ENCODE results near the gene RALGAPA2. TPM values are rescaled to one million over a fixed set of nuclear protein-coding genes. Genes with fewer than 3 reads are reported as not detected.

RALGAPA2 gene
- total and polyA plus RNA-seq, 2 donors (not counting 1 experiment from before 2014, with no cell fraction given): 1.2 to 7.6 TPM

DNA sequence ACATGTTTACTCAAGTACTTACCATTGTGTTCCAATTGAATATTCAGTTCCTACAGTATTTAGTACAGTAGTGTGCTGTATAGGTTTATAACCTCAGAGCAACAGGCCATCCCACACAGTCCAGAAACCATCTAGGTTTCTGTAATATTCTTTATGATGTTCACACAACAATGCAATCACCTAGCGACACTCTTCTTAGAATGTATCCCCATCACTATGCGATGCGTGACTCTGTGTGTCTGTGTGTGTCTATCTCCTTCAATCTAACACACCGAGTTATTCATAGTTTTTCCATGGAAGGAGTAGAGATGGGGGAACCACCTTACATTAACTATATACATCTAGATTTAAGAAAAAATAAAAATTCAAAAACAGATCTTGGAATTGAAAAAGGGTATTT, 182.8 kb downstream of the RALGAPA2 start:
- no peak for DNase-seq (ENCODE audit: low read depth in 2 of 2)
- no peak overlapping the region for H3K9ac ChIP-seq (ENCODE audit: insufficient read depth, low read length)
- H3K4me1 ChIP-seq (ENCODE audit: control insufficient read depth, extremely low read depth, insufficient read depth, low read length): no peaks in the 10 kb centered on the region
- no peaks in the 10 kb centered on the region for H3K36me3 ChIP-seq (ENCODE audit: control insufficient read depth, insufficient read depth, low read length)
- no peaks in the 10 kb centered on the region for H3K9me3 ChIP-seq (ENCODE audit: control insufficient read depth, insufficient read depth, low read depth, low read length)
- H3K27me3 ChIP-seq (ENCODE audit: control insufficient read depth, insufficient read depth, low read length): no peaks in the 10 kb centered on the region
- no peak overlapping the region for H3K4me3 ChIP-seq (replicated peaks in 1 of 4; ENCODE audit: control extremely low read depth in 1 of 4, insufficient read depth in 1 of 4, low read depth in 3 of 4, low read length in 4 of 4)
- H3K4me2 ChIP-seq (ENCODE audit: extremely low read depth, insufficient read depth, low read length): no peak overlapping the region
- no peak for TF ChIP-seq EZH2 (IDR thresholded peaks at IDR 0.05; ENCODE audit: low read length, missing control alignments)
- TF ChIP-seq, protein P1, sequence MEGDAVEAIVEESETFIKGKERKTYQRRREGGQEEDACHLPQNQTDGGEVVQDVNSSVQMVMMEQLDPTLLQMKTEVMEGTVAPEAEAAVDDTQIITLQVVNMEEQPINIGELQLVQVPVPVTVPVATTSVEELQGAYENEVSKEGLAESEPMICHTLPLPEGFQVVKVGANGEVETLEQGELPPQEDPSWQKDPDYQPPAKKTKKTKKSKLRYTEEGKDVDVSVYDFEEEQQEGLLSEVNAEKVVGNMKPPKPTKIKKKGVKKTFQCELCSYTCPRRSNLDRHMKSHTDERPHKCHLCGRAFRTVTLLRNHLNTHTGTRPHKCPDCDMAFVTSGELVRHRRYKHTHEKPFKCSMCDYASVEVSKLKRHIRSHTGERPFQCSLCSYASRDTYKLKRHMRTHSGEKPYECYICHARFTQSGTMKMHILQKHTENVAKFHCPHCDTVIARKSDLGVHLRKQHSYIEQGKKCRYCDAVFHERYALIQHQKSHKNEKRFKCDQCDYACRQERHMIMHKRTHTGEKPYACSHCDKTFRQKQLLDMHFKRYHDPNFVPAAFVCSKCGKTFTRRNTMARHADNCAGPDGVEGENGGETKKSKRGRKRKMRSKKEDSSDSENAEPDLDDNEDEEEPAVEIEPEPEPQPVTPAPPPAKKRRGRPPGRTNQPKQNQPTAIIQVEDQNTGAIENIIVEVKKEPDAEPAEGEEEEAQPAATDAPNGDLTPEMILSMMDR (conservative IDR thresholded peaks at IDR 0.05 in 1 of 2, IDR thresholded peaks at IDR 0.05 in 1 of 2; ENCODE audit: low read depth in 1 of 2, low read length in 2 of 2): no peak
- no peak overlapping the region for H3K27ac ChIP-seq (ENCODE audit: insufficient read depth, low read length)
- no peaks in the 10 kb centered on the region for H3K79me2 ChIP-seq (ENCODE audit: control insufficient read depth, insufficient read depth, low read length)
- no peaks in the 10 kb centered on the region for H4K20me1 ChIP-seq (ENCODE audit: control insufficient read depth, extremely low read depth, insufficient read depth, low read length)
- no peak overlapping the region for H2AFZ ChIP-seq (ENCODE audit: low read length)

DNA sequence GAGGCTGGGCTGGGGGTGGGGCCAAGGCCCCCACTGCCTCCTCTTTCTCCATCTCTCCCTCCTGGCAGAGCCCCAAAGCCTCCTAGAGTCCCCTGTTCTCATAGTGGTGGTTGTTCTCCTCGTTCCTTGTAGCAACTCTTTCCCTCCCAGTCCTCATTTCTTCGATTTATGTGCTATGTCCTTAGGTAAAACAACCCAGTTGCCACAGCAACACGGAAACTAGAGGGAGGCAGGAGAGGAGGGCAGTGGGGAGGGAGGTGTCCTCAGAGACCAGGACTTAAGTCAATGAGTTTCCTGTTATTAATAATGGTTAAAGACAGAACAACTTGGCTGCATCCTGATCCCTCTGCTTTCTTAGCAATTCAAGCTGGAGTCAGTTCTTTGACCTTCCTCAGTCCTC, 183.6 kb downstream of the RALGAPA2 start:
- no peak for TF ChIP-seq EZH2 (IDR thresholded peaks at IDR 0.05; ENCODE audit: low read length, missing control alignments)
- TF ChIP-seq, protein P1 (conservative IDR thresholded peaks at IDR 0.05 in 1 of 2, IDR thresholded peaks at IDR 0.05 in 1 of 2; ENCODE audit: low read depth in 1 of 2, low read length in 2 of 2): no peak
- H3K4me1 ChIP-seq (ENCODE audit: control insufficient read depth, extremely low read depth, insufficient read depth, low read length): no peaks in the 10 kb centered on the region
- no peak overlapping the region for H2AFZ ChIP-seq (ENCODE audit: low read length)
- H3K27ac ChIP-seq (ENCODE audit: insufficient read depth, low read length): no peak overlapping the region
- no peaks in the 10 kb centered on the region for H3K36me3 ChIP-seq (ENCODE audit: control insufficient read depth, insufficient read depth, low read length)
- no peaks in the 10 kb centered on the region for H4K20me1 ChIP-seq (ENCODE audit: control insufficient read depth, extremely low read depth, insufficient read depth, low read length)
- H3K9ac ChIP-seq (ENCODE audit: insufficient read depth, low read length): no peak overlapping the region
- no peak overlapping the region for H3K4me2 ChIP-seq (ENCODE audit: extremely low read depth, insufficient read depth, low read length)
- no peaks in the 10 kb centered on the region for H3K27me3 ChIP-seq (ENCODE audit: control insufficient read depth, insufficient read depth, low read length)
- no peaks in the 10 kb centered on the region for H3K79me2 ChIP-seq (ENCODE audit: control insufficient read depth, insufficient read depth, low read length)
- no peaks in the 10 kb centered on the region for H3K9me3 ChIP-seq (ENCODE audit: control insufficient read depth, insufficient read depth, low read depth, low read length)
- no peak for DNase-seq (ENCODE audit: low read depth in 2 of 2)
- H3K4me3 ChIP-seq (replicated peaks in 1 of 4; ENCODE audit: control extremely low read depth in 1 of 4, insufficient read depth in 1 of 4, low read depth in 3 of 4, low read length in 4 of 4): no peak overlapping the region

DNA sequence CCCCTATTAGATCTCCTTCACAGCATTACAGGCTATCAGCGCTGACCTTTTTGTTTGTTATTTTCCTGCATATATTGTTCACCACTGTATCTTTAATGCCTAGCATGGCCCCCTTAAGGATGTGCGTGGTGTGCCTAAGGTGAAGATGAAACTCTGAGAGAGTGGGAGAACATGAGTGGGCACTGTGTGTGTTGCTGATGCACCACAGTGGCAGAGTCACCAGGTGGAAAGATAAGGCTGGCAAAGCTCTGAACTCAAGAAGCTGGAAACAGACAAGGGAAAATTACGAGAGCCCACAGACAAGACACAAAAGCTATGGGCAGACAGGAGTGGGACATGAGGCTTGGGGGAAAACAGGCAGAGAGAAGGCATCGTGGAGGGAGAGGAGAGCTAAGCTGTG, 184.8 kb downstream of the RALGAPA2 start:
- TF ChIP-seq, protein P1 (conservative IDR thresholded peaks at IDR 0.05 in 1 of 2, IDR thresholded peaks at IDR 0.05 in 1 of 2; ENCODE audit: low read depth in 1 of 2, low read length in 2 of 2): no peak
- TF ChIP-seq EZH2 (IDR thresholded peaks at IDR 0.05; ENCODE audit: low read length, missing control alignments): no peak
- Histone ChIP-seq H3K9ac (ENCODE audit: insufficient read depth, low read length) (no peak overlapping the region), H3K9me3 (ENCODE audit: control insufficient read depth, insufficient read depth, low read depth, low read length) (no peaks in the 10 kb centered on the region), H3K79me2 (ENCODE audit: control insufficient read depth, insufficient read depth, low read length) (no peaks in the 10 kb centered on the region), H3K4me2 (ENCODE audit: extremely low read depth, insufficient read depth, low read length) (no peak overlapping the region), H3K27ac (ENCODE audit: insufficient read depth, low read length) (no peak overlapping the region), H2AFZ (ENCODE audit: low read length) (no peak overlapping the region), H3K4me3 (replicated peaks in 1 of 4; ENCODE audit: control extremely low read depth in 1 of 4, insufficient read depth in 1 of 4, low read depth in 3 of 4, low read length in 4 of 4) (no peak overlapping the region), H3K36me3 (ENCODE audit: control insufficient read depth, insufficient read depth, low read length) (no peaks in the 10 kb centered on the region), H3K4me1 (ENCODE audit: control insufficient read depth, extremely low read depth, insufficient read depth, low read length) (no peaks in the 10 kb centered on the region), H3K27me3 (ENCODE audit: control insufficient read depth, insufficient read depth, low read length) (no peaks in the 10 kb centered on the region), H4K20me1 (ENCODE audit: control insufficient read depth, extremely low read depth, insufficient read depth, low read length) (no peaks in the 10 kb centered on the region)
- no peak for DNase-seq (ENCODE audit: low read depth in 2 of 2)
